Activated CD4-positive, alpha-beta T cell treated with anti-CD3 and anti-CD28 coated beads for 24 hours (primary cell): ENCODE data around the gene BNIP2.
A peak's percentile ranks its signal among the peaks of the same experiment; 100 is the strongest.

ENCODE experiments used
- DNase-seq, 2 donors: peaks; one replicate each; pipeline ENCODE4 v3.0.0-alpha.2; 2020; ENCODE audit warnings: low read depth in 2 of 2

Gene BNIP2

GRCh38 chr15:59636184-59636583 lies 52.9 kb downstream of the BNIP2 start:
- DNase-seq: no peak

GRCh38 chr15:59632714-59633113 lies 56.4 kb downstream of the BNIP2 start:
- no peak for DNase-seq

GRCh38 chr15:59622289-59622688 lies 66.8 kb downstream of the BNIP2 start:
- peak in 1 of 2 donors; percentile 30 for DNase-seq

- no peak for DNase-seq
Measured at GRCh38 chr15:59618406-59618805, 70.7 kb downstream of the BNIP2 start.

GRCh38 chr15:59616379-59616778 lies 72.7 kb downstream of the BNIP2 start:
- no peak for DNase-seq

- DNase-seq: no peak
Measured at GRCh38 chr15:59615661-59616060, 73.5 kb downstream of the BNIP2 start.

GRCh38 chr15:59614153-59614552 lies 75.0 kb downstream of the BNIP2 start:
- DNase-seq: no peak

GRCh38 chr15:59611276-59612260 lies 77.6 kb downstream of the BNIP2 start, which contains the start of gene GCNT3:
Gene GCNT3, plus strand, starts transcription at chr15:59611783. Its CDS starts 6,456 bp downstream, at chr15:59618239.
- no peak for DNase-seq

- no peak for DNase-seq
Measured at GRCh38 chr15:59609730-59610712, 79.1 kb downstream of the BNIP2 start.
